HepG2 (cell line): Measurements from ENCODE around the gene SPTB. TPM values are rescaled to one million over a fixed set of nuclear protein-coding genes. Genes with fewer than 3 reads are reported as not detected.
A peak's percentile ranks its signal among the peaks of the same experiment; 100 is the strongest.

ENCODE experiments used
- AKAP8 ChIP-seq: sonication (generic); formaldehyde crosslinking; IDR thresholded peaks from 2 replicates; pipeline ENCODE4 v1.5.1; 2020; ENCODE audit warnings: mild to moderate bottlenecking, missing genetic modification reagents
- ARID5B ChIP-seq: IDR thresholded peaks from 2 replicates; pipeline ENCODE4 v1.4.0; 2020; ENCODE audit warnings: mild to moderate bottlenecking, missing genetic modification reagents
- ATF3 ChIP-seq: sonication (generic); formaldehyde crosslinking; IDR thresholded peaks from 2 replicates; pipeline ENCODE4 v1.4.0; 2020; ENCODE audit warnings: missing genetic modification reagents
- BCL6 ChIP-seq: IDR thresholded peaks from 2 replicates; pipeline ENCODE4 v1.6.1; 2016; ENCODE audit warnings: missing genetic modification reagents, missing compliant biosample characterization
- ESRRA ChIP-seq: sonication (generic); formaldehyde crosslinking; IDR thresholded peaks from 2 replicates; pipeline ENCODE4 v1.5.1; 2020; ENCODE audit warnings: mild to moderate bottlenecking, low read depth, missing genetic modification reagents
- GATAD1 ChIP-seq: IDR thresholded peaks from 2 replicates; pipeline ENCODE4 v1.6.1; 2016; ENCODE audit warnings: missing genetic modification reagents, missing compliant biosample characterization
- GATAD2A ChIP-seq: IDR thresholded peaks from 2 replicates; pipeline ENCODE4 v1.6.1; 2016
- HOXA3 ChIP-seq: sonication (generic); formaldehyde crosslinking; IDR thresholded peaks from 2 replicates; pipeline ENCODE4 v1.5.0; 2020; ENCODE audit warnings: missing genetic modification reagents
- LRRFIP1 ChIP-seq: sonication (generic); formaldehyde crosslinking; conservative IDR thresholded peaks from 2 replicates; pipeline ENCODE4 v1.4.0; 2020; ENCODE audit warnings: missing genetic modification reagents
- MAX ChIP-seq: IDR thresholded peaks from 2 replicates; pipeline ENCODE4 v1.6.1; 2012; ENCODE audit warnings: inconsistent platforms
- MED1 ChIP-seq: sonication (generic); formaldehyde crosslinking; IDR thresholded peaks from 2 replicates; pipeline ENCODE4 v1.4.0; 2020; ENCODE audit warnings: missing genetic modification reagents
- RARA ChIP-seq: IDR thresholded peaks from 2 replicates; pipeline ENCODE4 v1.6.1; 2016; ENCODE audit warnings: missing genetic modification reagents, missing compliant biosample characterization
- SATB2 ChIP-seq: sonication (generic); formaldehyde crosslinking; IDR thresholded peaks from 2 replicates; pipeline ENCODE4 v1.5.0; 2020; ENCODE audit warnings: missing genetic modification reagents
- TIGD3 ChIP-seq: sonication (generic); formaldehyde crosslinking; IDR thresholded peaks from 2 replicates; pipeline ENCODE4 v1.5.1; 2020; ENCODE audit warnings: mild to moderate bottlenecking, missing genetic modification reagents, borderline replicate concordance
- TRIM22 ChIP-seq: fragments of 450-650 bp; IDR thresholded peaks from 2 replicates; pipeline ENCODE4 v1.6.1; 2017
- TSC22D2 ChIP-seq: sonication (generic); formaldehyde crosslinking; IDR thresholded peaks from 2 replicates; pipeline ENCODE4 v1.5.1; 2020; ENCODE audit warnings: missing genetic modification reagents, mild to moderate bottlenecking, borderline replicate concordance
- ZBTB21 ChIP-seq: sonication (generic); formaldehyde crosslinking; IDR thresholded peaks from 2 replicates; pipeline ENCODE4 v1.4.0; 2020; ENCODE audit warnings: missing genetic modification reagents
- ZBTB44 ChIP-seq: sonication (generic); formaldehyde crosslinking; IDR thresholded peaks from 2 replicates; pipeline ENCODE4 v1.4.0; 2020; ENCODE audit warnings: missing genetic modification reagents
- ZNF20 ChIP-seq: sonication (generic); formaldehyde crosslinking; IDR thresholded peaks from 2 replicates; pipeline ENCODE4 v1.4.0; 2020; ENCODE audit warnings: mild to moderate bottlenecking, moderate library complexity, missing genetic modification reagents
- ZNF44 ChIP-seq: sonication (generic); formaldehyde crosslinking; IDR thresholded peaks from 2 replicates; pipeline ENCODE4 v1.5.1; 2020; ENCODE audit warnings: mild to moderate bottlenecking, missing genetic modification reagents
- ZNF567 ChIP-seq: sonication (generic); formaldehyde crosslinking; IDR thresholded peaks from 2 replicates; pipeline ENCODE4 v1.8.1; 2023; ENCODE audit warnings: mild to moderate bottlenecking, missing genetic modification reagents, borderline replicate concordance
- polyA plus RNA-seq, 8 experiments: library from polyadenylated mRNA; depleted of rRNA in 3 of 8; stranded (reverse) in 7 of 8; unstranded in 1 of 8; fragments of >200 nt; fragmentation: Illumina TruSeq in 4 of 8; extraction: Trizol in 4 of 8; gene quantifications; 2 replicates each; pipeline versions ENCODE4 v1.2.1 to v1.2.3, GENCODE V29; 2011 to 2016; ENCODE audit warnings: low read depth in 4 of 8, missing spikeins in 1 of 8, mixed read lengths in 1 of 8; ENCODE audit not compliant: insufficient read depth in 1 of 8
- total RNA-seq, 5 experiments: library from RNA; depleted of rRNA; stranded (reverse); fragments of >200 nt; fragmentation: Illumina TruSeq; extraction: Trizol; gene quantifications; 2 replicates each; pipeline ENCODE4 v1.2.3, GENCODE V29; 2016; ENCODE audit warnings: low read depth in 1 of 5

SPTB gene
- total and polyA plus RNA-seq, 2 of the 13 experiments (the other 11 are each of a cell fraction or from before 2014, with no cell fraction given): 0.01 to 0.02 TPM

GRCh38 chr14:64720131-64720576 lies 159.6 kb downstream of the SPTB start (continued):
- TF ChIP-seq ESRRA (CRISPR knock-in tag): no peak
- TF ChIP-seq RARA (CRISPR knock-in tag): peak; percentile 76
- TF ChIP-seq ZNF44 (CRISPR knock-in tag): no peak
- TF ChIP-seq ZNF20: no peak
- no peak for TF ChIP-seq ZBTB44 (CRISPR knock-in tag)
- TF ChIP-seq AKAP8 (CRISPR knock-in tag): no peak
- 0 out of 2 replicates have a peak, but pooled peaks have one; percentile 37 for TF ChIP-seq ARID5B (CRISPR knock-in tag)
- peak; percentile 38; the same call in 1 of the 2 replicates for TF ChIP-seq GATAD2A
- no peak for TF ChIP-seq TSC22D2 (CRISPR knock-in tag)
- no peak for TF ChIP-seq TRIM22
- TF ChIP-seq ZNF567: no peak
- no peak for TF ChIP-seq SATB2 (CRISPR knock-in tag)
- no peak for TF ChIP-seq MAX
- TF ChIP-seq TIGD3 (CRISPR knock-in tag): no peak
- TF ChIP-seq LRRFIP1 (CRISPR knock-in tag): no peak
- peak; percentile 17; the same call in 1 of the 2 replicates for TF ChIP-seq ZBTB21
- no peak for TF ChIP-seq MED1 (CRISPR knock-in tag)
- no peak for TF ChIP-seq BCL6 (CRISPR knock-in tag)
- TF ChIP-seq ATF3 (CRISPR knock-in tag): peak; percentile 83
- TF ChIP-seq HOXA3: peak; percentile 26; the same call in 1 of the 2 replicates
- TF ChIP-seq GATAD1: no peak
